GM12865 (cell line): Measurements from ENCODE around the gene MNAT1.

Experiments
- DNase-seq: peaks from one replicate; pipeline ENCODE4 v3.0.0; 2010; ENCODE audit warnings: low read depth
- H3K4me3 ChIP-seq: 2 replicates; pipeline ENCODE4 v1.5.1; 2011; ENCODE audit warnings: mild to moderate bottlenecking, low read depth, low read length, control low read depth
- CTCF ChIP-seq: IDR thresholded peaks from 2 replicates; pipeline ENCODE4 v1.5.1; 2011; ENCODE audit warnings: low read length, control low read depth, low read depth, inconsistent platforms; ENCODE audit not compliant: insufficient read depth; ENCODE audit errors: missing control alignments

MNAT1 gene

DNA sequence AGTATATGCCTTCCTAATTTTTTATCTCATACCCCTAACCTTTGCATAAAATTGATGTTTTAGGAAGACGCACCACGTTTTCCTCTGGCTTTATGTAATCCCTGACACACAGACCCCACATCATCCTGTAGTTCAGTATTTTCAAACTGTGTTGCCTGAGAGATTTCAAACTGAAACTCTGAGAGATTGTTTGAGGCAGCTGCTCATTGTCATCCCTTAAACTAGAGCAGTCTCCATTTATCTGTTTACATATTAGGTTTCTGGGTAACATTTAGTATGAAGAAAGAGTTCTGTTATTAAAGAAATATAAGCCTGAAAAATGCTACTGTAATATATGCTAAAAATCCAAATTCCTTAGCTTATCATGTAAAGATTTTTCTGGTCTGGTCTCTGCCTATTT is 24.3 kb downstream of the MNAT1 start:
- H3K4me3 ChIP-seq, result no peak overlapping the region
- TF ChIP-seq CTCF, result no peak
- DNase-seq, result no peak

DNA sequence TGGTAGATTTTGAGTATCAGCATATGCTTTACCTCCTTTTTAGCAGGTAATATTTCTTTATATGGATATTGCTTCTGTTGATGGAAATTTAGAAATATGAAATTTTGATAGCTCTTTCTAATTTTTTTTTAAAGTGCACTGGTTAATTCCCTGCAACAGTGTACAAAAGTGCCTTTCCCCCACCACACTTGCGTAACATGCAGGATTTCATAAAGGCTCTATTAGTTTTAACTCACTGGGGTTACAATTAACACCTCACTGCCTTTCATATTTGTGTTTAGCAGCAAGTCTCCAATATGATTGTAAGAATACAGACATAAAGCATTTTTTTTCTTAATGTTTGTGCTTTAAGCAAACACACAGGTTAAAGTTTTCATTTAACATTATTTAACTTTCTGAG is 25.6 kb downstream of the MNAT1 start:
- no peak for TF ChIP-seq CTCF
- DNase-seq, result no peak
- H3K4me3 ChIP-seq, result no peak overlapping the region

DNA sequence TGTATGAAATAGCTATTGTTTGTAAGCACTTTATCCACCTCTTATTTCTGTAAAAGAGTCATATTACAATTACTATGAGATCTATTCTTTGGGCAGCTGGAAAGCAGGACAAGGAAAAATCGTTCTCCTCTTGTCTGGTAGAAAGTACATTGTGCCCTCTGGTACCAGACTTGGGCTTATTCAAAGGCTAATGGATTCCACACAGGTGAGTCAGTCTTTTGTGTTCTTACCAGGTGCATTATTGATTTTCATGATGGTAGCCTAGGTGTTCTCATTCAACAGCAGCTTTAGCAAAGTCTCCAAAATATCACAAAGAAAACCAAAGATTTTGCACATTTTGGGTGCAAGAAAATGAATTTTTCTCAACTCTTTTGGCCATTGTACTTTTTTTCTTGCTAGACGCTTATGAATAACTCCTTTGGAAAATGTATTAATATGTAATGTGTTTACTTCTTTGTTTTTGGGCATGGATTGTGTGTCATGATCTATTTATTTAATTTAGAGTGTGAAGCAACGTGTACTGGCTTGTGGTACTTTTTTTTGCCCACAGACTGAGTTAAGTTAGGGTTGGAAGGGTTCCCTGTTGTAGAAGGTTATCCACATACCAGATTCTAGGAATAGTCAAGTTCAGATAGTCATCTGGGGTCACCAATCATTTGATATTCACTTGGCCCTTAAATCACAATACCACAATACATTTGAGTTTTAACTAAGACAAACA is 26.2 kb downstream of the MNAT1 start:
- H3K4me3 ChIP-seq, result no peak overlapping the region
- no peak for DNase-seq
- no peak for TF ChIP-seq CTCF

GRCh38 chr14:60768602-60769001 is 34.0 kb downstream of the MNAT1 start:
- TF ChIP-seq CTCF, result no peak
- no peak overlapping the region for H3K4me3 ChIP-seq
- no peak for DNase-seq

DNA sequence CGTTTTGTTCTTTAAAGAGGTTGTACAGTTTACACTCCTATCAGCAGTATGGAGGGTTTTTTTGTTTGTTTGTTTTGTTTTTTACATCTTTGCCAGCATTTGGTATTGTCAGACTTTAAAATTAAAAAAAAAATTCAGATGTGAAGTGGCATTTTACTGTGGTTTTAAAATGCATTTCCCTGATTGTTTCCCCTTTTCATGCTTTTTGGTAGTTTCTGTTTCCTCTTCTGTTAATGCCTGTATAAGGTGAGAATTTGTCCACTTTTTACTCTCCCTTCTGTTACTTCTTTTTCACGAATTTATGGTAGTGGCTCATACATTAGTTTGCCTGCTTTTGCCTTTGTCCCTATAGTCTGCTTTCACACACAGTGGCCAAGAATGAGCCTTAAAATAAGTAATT is 36.6 kb downstream of the MNAT1 start:
- no peak overlapping the region for H3K4me3 ChIP-seq
- no peak for TF ChIP-seq CTCF
- no peak for DNase-seq

DNA sequence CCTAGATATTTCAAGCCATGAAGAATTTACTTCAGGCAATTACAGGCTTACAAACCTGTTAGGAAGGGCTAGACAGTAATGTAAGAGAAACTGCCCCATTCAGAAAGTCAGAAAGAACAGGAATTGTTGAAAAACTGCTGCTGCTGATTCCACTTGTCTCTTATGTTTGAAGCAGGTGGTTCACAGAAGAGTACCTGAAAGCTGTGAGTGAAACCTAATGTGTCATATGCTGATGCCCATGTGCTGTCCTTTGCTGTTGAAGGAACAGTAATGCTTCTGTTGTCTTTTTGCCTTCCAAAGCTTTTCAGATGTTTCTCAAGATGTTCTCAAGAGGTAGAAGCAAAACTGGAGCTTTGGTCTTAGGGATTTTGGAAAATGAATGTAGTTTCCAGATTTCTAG is 39.0 kb downstream of the MNAT1 start:
- peak; percentile 9 for DNase-seq
- H3K4me3 ChIP-seq, result no peak overlapping the region
- no peak for TF ChIP-seq CTCF

GRCh38 chr14:60775296-60775695 is 40.7 kb downstream of the MNAT1 start:
- no peak for DNase-seq
- no peak for TF ChIP-seq CTCF
- H3K4me3 ChIP-seq, result no peak overlapping the region
